Subcutaneous abdominal adipose tissue (tissue), 5 donors: ENCODE data around the gene TSR1.

Experiments used
- H3K27ac ChIP-seq: one replicate; pipeline ENCODE4 v1.7.0; 2013; ENCODE audit warnings: low read depth, mild to moderate bottlenecking, inconsistent platforms, low read length, moderate library complexity
- H3K27me3 ChIP-seq, 5 donors: one replicate each; pipeline ENCODE4 v1.7.0; 2013; ENCODE audit warnings: low read length in 5 of 5, inconsistent platforms in 1 of 5; ENCODE audit not compliant: control insufficient read depth in 5 of 5, insufficient read depth in 4 of 5
- H3K36me3 ChIP-seq, 5 donors: one replicate each; pipeline ENCODE4 v1.7.0; 2013; ENCODE audit warnings: low read length in 5 of 5; ENCODE audit not compliant: control insufficient read depth in 5 of 5, insufficient read depth in 5 of 5
- H3K4me1 ChIP-seq, 5 donors: one replicate each; pipeline ENCODE4 v1.7.0; 2013; ENCODE audit warnings: low read length in 5 of 5, mild to moderate bottlenecking in 3 of 5, moderate library complexity in 1 of 5; ENCODE audit not compliant: control insufficient read depth in 5 of 5, insufficient read depth in 5 of 5
- H3K4me3 ChIP-seq, 5 donors: one replicate each; pipeline ENCODE4 v1.7.0; 2013; ENCODE audit warnings: low read length in 5 of 5, low read depth in 1 of 5
- H3K9ac ChIP-seq, 5 donors: one replicate each; pipeline ENCODE4 v1.7.0; 2013; ENCODE audit warnings: low read length in 5 of 5, mild to moderate bottlenecking in 4 of 5, moderate library complexity in 3 of 5
- H3K9me3 ChIP-seq, 5 donors: one replicate each; pipeline ENCODE4 v1.7.0; 2013; ENCODE audit warnings: low read length in 5 of 5; ENCODE audit not compliant: control insufficient read depth in 5 of 5
- donor health status: healthy.
- donor health status: healthy.
- donor health status: healthy.
- donor health status: healthy.
- donor health status: healthy.

The TSR1 gene

DNA sequence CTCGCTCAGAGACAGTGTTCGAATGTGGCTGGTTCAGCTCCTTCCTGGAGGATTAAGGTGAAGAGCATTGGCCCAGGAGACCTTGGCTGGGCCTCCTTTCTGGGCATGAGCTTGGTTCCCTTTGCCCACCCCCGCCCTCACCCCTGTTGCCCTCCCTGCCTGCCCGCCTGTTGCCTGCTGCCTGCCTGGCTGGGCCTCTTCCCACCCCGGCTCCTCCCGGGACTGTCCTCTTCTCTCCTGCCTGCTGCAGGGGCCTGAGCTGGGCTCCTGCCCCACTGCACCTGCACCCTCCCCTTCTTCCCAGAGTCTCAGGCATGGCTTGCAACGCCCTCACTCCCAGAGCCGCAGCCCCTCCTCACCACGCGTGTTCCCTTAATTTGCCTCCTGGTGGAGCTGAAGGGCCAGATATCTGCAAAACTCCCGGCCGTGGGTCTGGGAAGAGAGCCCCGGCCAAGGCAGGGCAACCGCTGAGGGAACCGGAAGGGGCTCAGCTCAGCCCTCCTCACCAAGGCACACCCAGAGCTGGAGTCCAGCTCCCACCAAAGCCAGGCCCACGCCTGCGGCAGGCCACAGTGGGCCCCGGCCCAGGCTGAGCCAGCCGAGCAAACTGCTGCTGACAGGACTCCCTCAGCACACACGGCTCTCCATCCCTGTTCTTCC is 33.4 kb upstream of the TSR1 start:
- no peaks in the 10 kb centered on the region for H3K9me3 ChIP-seq
- H3K27ac ChIP-seq: no peak overlapping the region
- no peak overlapping the region for H3K4me3 ChIP-seq
- H3K4me1 ChIP-seq: no peaks in the 10 kb centered on the region
- H3K9ac ChIP-seq: no peak overlapping the region
- H3K36me3 ChIP-seq: peaks cover 0 to 74% (median 38%) of the 10 kb centered on the region in 5 donors
- H3K27me3 ChIP-seq: no peaks in the 10 kb centered on the region

GRCh38 chr17:2369039-2369438 is 32.8 kb upstream of the TSR1 start:
- Histone ChIP-seq H3K27ac (no peak overlapping the region), H3K9ac (no peak overlapping the region)

DNA sequence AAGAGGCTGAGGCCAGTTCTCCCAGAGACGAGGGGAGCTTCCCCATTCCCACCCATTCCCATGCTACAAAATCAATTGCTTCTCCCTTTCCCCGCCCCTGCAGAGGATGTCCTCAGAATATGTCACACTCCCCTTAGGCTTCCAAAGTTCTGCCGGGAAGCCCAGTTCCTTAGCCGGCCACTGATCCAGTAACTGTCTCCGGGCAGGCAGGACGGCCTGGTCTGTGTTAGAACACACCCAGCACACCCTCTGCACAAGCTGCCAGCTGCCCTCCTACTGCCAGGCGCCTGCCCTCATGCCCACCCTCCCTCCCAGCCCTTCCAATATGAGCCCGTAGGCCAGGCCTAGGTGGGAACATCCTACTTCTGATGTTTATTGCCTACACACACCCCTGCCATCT is 32.1 kb upstream of the TSR1 start:
- Histone ChIP-seq H3K27ac (no peak overlapping the region), H3K36me3 (peaks cover 0 to 81% (median 42%) of the 10 kb centered on the region in 5 donors)

More at GRCh38 chr17:2369039-2369438, 32.8 kb upstream of the TSR1 start:
- H3K27me3 ChIP-seq: no peaks in the 10 kb centered on the region
- peaks cover 0 to 6% (median 2%) of the 10 kb centered on the region in 5 donors for H3K4me1 ChIP-seq
- no peaks in the 10 kb centered on the region for H3K9me3 ChIP-seq
- peaks cover 0 to 80% (median 42%) of the 10 kb centered on the region in 5 donors for H3K36me3 ChIP-seq
- H3K4me3 ChIP-seq: no peak overlapping the region

DNA sequence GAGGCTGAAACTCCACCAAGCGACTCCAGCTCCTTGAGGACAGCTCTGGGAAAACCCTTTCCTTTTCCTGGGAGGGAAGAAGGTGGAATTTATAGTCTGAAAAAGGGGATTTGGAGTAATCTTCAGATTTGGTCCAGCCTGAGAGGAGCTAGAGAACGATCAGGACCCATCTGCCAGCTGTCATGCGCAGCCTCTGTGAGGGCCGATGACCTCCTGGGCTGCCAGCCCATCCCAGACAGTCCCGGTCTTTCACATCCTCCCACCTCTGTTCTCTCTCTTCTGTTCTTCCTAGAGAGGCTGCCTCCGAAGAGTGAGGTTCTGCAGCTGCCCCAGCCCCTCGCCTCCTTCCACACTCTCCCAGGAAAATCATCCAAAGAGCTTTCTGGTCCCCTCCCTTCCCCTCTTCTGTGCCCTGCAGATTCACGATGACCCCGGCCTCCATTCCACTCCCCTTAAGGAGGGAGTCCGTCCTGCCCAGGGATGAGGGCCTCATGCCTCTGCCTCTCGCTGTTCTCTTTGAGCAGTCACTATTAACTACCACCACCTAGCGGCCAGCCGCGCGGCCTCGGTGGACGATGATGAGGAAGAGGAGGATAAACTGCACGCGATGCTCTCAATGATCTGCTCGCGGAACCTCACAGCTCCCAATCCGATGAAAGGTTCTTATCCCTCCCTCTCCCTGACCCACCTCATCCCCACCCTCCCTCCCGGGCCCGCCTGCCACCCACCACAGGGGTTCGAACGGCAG is 30.7 kb upstream of the TSR1 start:
- peaks cover 0 to 80% (median 46%) of the 10 kb centered on the region in 5 donors for H3K36me3 ChIP-seq
- H3K9ac ChIP-seq: no peak overlapping the region
- no peak overlapping the region for H3K27ac ChIP-seq
- H3K4me3 ChIP-seq: no peak overlapping the region
- H3K27me3 ChIP-seq: no peaks in the 10 kb centered on the region
- no peaks in the 10 kb centered on the region for H3K9me3 ChIP-seq
- H3K4me1 ChIP-seq: peaks cover 0 to 10% (median 2%) of the 10 kb centered on the region in 5 donors

More for the DNA sequence above, 32.1 kb upstream of the TSR1 start:
- Histone ChIP-seq H3K27me3 (no peaks in the 10 kb centered on the region), H3K4me1 (peaks cover 0 to 10% (median 2%) of the 10 kb centered on the region in 5 donors), H3K9me3 (no peaks in the 10 kb centered on the region), H3K9ac (no peak overlapping the region), H3K4me3 (no peak overlapping the region)

GRCh38 chr17:2365132-2365531 is 28.9 kb upstream of the TSR1 start:
- Histone ChIP-seq H3K4me1 (peaks cover 0 to 10% (median 2%) of the 10 kb centered on the region in 5 donors), H3K36me3 (peaks cover 0 to 69% (median 42%) of the 10 kb centered on the region in 5 donors), H3K4me3 (no peak overlapping the region), H3K27me3 (no peaks in the 10 kb centered on the region), H3K27ac (no peak overlapping the region), H3K9ac (no peak overlapping the region), H3K9me3 (no peaks in the 10 kb centered on the region)

DNA sequence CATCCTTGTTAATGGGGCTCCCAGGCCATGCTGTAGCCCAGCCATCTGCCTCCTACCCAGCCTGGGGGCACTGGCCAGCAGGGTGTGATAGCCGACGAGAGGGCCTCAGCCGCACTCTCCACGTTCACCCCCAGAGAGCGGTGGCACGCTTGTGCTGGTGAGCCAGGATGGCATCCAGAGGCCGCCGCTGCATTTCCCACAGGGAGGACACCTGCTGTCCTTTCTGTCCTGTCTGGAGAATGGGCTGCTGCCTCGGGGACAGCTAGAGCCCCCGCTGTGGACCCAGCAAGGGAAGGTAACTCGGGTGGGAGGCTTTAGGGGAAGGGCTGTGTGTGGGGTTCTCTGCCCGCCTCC is 28.5 kb upstream of the TSR1 start:
- peaks cover 0 to 10% (median 2%) of the 10 kb centered on the region in 5 donors for H3K4me1 ChIP-seq
- H3K9me3 ChIP-seq: no peaks in the 10 kb centered on the region
- H3K4me3 ChIP-seq: no peak overlapping the region
- peaks cover 0 to 66% (median 42%) of the 10 kb centered on the region in 5 donors for H3K36me3 ChIP-seq
- H3K27ac ChIP-seq: no peak overlapping the region
- H3K27me3 ChIP-seq: no peaks in the 10 kb centered on the region
- no peak overlapping the region for H3K9ac ChIP-seq

DNA sequence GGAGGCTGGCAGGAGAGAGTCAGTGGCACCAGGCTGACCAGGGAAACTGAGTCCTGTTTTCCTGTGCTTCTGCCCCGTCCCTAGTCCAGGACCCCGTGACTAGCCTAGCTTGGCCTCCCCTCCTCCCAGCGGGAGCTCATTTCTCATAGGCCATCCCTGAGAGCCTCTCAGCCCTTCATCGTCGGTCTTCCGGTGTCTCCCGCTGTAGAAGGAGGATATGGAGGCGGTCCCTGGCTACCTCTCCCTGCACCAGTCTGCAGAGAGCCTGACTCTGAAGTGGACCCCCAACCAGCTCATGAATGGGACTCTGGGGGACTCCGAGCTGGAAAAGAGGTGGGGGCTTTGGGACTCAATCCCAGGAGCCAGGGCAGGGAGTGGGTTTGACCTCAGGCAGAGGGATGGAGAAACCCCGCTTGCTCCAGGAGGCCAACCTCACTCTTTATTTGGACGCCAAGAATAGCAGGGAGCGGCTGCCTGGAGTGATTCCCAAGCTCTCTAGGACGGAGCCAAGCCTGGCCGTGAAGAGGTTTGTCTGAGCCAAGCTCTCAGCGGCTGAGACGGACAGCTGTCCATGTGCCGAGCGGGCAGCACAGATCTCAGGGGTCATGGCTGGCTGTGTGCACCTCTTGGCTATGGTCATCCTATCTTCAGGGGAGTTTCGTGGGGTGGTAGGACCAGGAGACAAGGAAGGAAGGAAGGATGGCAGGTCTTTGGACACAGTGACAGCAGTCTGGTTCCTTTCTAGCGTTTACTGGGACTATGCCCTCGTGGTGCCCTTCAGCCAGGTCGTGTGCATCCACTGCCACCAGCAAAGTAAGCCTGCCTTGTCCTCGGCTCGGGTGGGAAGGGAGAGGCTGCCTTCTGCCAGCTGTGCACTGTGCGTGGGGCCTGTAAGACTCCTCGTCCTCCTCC is 27.9 kb upstream of the TSR1 start:
- Histone ChIP-seq H3K9me3 (no peaks in the 10 kb centered on the region), H3K9ac (no peak overlapping the region), H3K4me3 (no peak overlapping the region), H3K36me3 (peaks cover 0 to 67% (median 42%) of the 10 kb centered on the region in 5 donors), H3K4me1 (peaks cover 0 to 15% (median 2%) of the 10 kb centered on the region in 5 donors), H3K27me3 (no peaks in the 10 kb centered on the region), H3K27ac (no peak overlapping the region)

DNA sequence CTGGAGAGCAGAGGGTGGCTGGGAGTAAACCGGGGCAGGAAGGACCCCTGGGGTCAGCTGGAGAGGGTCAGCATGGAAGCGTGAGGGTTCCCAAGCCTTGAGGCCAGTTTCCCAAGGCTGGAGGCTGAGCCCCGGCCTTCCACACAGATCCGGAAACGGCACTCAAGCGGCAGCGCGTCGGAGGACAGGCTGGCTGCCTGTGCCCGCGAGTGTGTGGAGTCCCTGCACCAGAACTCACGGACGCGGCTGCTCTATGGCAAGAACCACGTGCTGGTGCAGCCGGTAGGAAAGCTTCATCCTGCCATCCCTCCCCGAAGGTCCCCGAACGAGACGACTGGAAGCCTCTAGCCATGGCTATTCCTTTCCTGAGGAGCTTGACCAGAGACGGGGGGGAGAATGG is 27.1 kb upstream of the TSR1 start:
- Histone ChIP-seq H3K27me3 (no peaks in the 10 kb centered on the region), H3K9ac (no peak overlapping the region), H3K27ac (no peak overlapping the region), H3K9me3 (no peaks in the 10 kb centered on the region), H3K4me3 (no peak overlapping the region), H3K36me3 (peaks cover 0 to 67% (median 42%) of the 10 kb centered on the region in 5 donors), H3K4me1 (peaks cover 0 to 16% (median 2%) of the 10 kb centered on the region in 5 donors)

DNA sequence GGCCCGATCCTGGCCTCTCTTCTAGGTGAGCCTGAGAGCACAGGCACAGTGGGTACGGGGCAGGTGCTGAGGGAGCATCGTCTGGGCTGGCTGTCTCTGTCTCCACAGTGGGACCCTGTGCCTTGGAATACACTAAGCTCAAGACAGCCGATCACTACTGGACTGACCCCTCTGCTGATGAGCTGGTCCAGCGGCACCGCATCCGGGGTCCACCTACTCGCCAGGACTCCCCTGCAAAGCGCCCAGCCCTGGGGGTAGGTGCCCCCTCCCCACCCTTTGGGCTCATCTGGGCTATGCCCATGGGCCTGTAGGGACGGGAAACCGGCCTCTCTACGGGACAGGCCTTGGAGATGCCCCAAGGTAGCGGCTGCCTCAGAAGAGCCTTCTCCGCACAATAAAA is 26.6 kb upstream of the TSR1 start:
- Histone ChIP-seq H3K36me3 (peaks cover 0 to 67% (median 39%) of the 10 kb centered on the region in 5 donors), H3K4me3 (no peak overlapping the region), H3K9ac (no peak overlapping the region), H3K9me3 (no peaks in the 10 kb centered on the region), H3K27ac (no peak overlapping the region), H3K27me3 (no peaks in the 10 kb centered on the region), H3K4me1 (peaks cover 0 to 16% (median 2%) of the 10 kb centered on the region in 5 donors)
